Measurements from ENCODE around the gene GSTCD.
"Not testable (repeated sequence)": the region's sequence is repeated elsewhere in the genome, so short reads cannot be mapped to it uniquely, and the experiment has no call there.

The GSTCD gene

GRCh38 chr4:105708181-105709080, at the start of gene GSTCD, which contains the start of gene INTS12:
GSTCD (plus strand) TSS chr4:105708784; CDS start chr4:105717614, 8,830 bp downstream.
INTS12 (minus strand) TSS chr4:105708689; CDS start chr4:105700005, 8,684 bp downstream.
- no peak for TF ChIP-seq ZNF274 (IDR thresholded peaks at IDR 0.05; ENCODE audit: low read depth, low read length)
- peak within 1 kb of the TSS; percentile 88 for H3K4me3 ChIP-seq (ENCODE audit: low read length)

- TF ChIP-seq ZNF274 (IDR thresholded peaks at IDR 0.05; ENCODE audit: low read depth, low read length) = no peak
- no peak overlapping the region for H3K4me3 ChIP-seq (ENCODE audit: low read length)
Measured at GRCh38 chr4:105659190-105659589, 49.4 kb upstream of the GSTCD start.

- no peak for TF ChIP-seq ZNF274 (IDR thresholded peaks at IDR 0.05; ENCODE audit: low read depth, low read length)
- no peak overlapping the region for H3K4me3 ChIP-seq (ENCODE audit: low read length)
Measured at GRCh38 chr4:105661028-105661427, 47.6 kb upstream of the GSTCD start.

GRCh38 chr4:105662935-105663675, 45.5 kb upstream of the GSTCD start:
- TF ChIP-seq ZNF274 (IDR thresholded peaks at IDR 0.05; ENCODE audit: low read depth, low read length) = no peak

GRCh38 chr4:105666693-105667092, 41.9 kb upstream of the GSTCD start:
- H3K4me3 ChIP-seq (ENCODE audit: low read length) = no peak overlapping the region

More at GRCh38 chr4:105662935-105663675, 45.5 kb upstream of the GSTCD start:
- no peak overlapping the region for H3K4me3 ChIP-seq (ENCODE audit: low read length)

GRCh38 chr4:105670684-105671083, 37.9 kb upstream of the GSTCD start:
- TF ChIP-seq ZNF274 (IDR thresholded peaks at IDR 0.05; ENCODE audit: low read depth, low read length) = no peak
- no peak overlapping the region for H3K4me3 ChIP-seq (ENCODE audit: low read length)

More at GRCh38 chr4:105666693-105667092, 41.9 kb upstream of the GSTCD start:
- TF ChIP-seq ZNF274 (IDR thresholded peaks at IDR 0.05; ENCODE audit: low read depth, low read length) = no peak

- no peak overlapping the region for H3K4me3 ChIP-seq (ENCODE audit: low read length)
- TF ChIP-seq ZNF274 (IDR thresholded peaks at IDR 0.05; ENCODE audit: low read depth, low read length) = no peak
Measured at GRCh38 chr4:105671301-105671700, 37.3 kb upstream of the GSTCD start.

GRCh38 chr4:105674011-105674410, 34.6 kb upstream of the GSTCD start:
- no peak for TF ChIP-seq ZNF274 (IDR thresholded peaks at IDR 0.05; ENCODE audit: low read depth, low read length)
- H3K4me3 ChIP-seq (ENCODE audit: low read length) = no peak overlapping the region

- no peak for TF ChIP-seq ZNF274 (IDR thresholded peaks at IDR 0.05; ENCODE audit: low read depth, low read length)
- H3K4me3 ChIP-seq (ENCODE audit: low read length) = no peak overlapping the region
Measured at GRCh38 chr4:105677709-105678108, 30.9 kb upstream of the GSTCD start.

- no peak for TF ChIP-seq ZNF274 (IDR thresholded peaks at IDR 0.05; ENCODE audit: low read depth, low read length)
- H3K4me3 ChIP-seq (ENCODE audit: low read length) = no peak overlapping the region
Measured at GRCh38 chr4:105679186-105679585, 29.4 kb upstream of the GSTCD start.

- TF ChIP-seq ZNF274 (IDR thresholded peaks at IDR 0.05; ENCODE audit: low read depth, low read length) = no peak
- H3K4me3 ChIP-seq (ENCODE audit: low read length) = no peak overlapping the region
Measured at GRCh38 chr4:105683038-105683437, 25.5 kb upstream of the GSTCD start.

GRCh38 chr4:105686571-105686970, 22.0 kb upstream of the GSTCD start:
- TF ChIP-seq ZNF274 (IDR thresholded peaks at IDR 0.05; ENCODE audit: low read depth, low read length) = no peak
- no peak overlapping the region for H3K4me3 ChIP-seq (ENCODE audit: low read length)

GRCh38 chr4:105694812-105695211, 13.8 kb upstream of the GSTCD start:
- H3K4me3 ChIP-seq (ENCODE audit: low read length) = not testable (repeated sequence)

GRCh38 chr4:105695832-105696231, 12.8 kb upstream of the GSTCD start:
- H3K4me3 ChIP-seq (ENCODE audit: low read length) = not testable (repeated sequence)

GRCh38 chr4:105698607-105699006, 10.0 kb upstream of the GSTCD start:
- H3K4me3 ChIP-seq (ENCODE audit: low read length) = no peak overlapping the region
- no peak for TF ChIP-seq ZNF274 (IDR thresholded peaks at IDR 0.05; ENCODE audit: low read depth, low read length)

All from GM08714 (cell line).